Measurements from ENCODE around the gene RAB39B.
"Not testable (repeated sequence)": the region's sequence is repeated elsewhere in the genome, so short reads cannot be mapped to it uniquely, and the experiment has no call there.

Gene RAB39B, protein sequence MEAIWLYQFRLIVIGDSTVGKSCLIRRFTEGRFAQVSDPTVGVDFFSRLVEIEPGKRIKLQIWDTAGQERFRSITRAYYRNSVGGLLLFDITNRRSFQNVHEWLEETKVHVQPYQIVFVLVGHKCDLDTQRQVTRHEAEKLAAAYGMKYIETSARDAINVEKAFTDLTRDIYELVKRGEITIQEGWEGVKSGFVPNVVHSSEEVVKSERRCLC

DNA sequence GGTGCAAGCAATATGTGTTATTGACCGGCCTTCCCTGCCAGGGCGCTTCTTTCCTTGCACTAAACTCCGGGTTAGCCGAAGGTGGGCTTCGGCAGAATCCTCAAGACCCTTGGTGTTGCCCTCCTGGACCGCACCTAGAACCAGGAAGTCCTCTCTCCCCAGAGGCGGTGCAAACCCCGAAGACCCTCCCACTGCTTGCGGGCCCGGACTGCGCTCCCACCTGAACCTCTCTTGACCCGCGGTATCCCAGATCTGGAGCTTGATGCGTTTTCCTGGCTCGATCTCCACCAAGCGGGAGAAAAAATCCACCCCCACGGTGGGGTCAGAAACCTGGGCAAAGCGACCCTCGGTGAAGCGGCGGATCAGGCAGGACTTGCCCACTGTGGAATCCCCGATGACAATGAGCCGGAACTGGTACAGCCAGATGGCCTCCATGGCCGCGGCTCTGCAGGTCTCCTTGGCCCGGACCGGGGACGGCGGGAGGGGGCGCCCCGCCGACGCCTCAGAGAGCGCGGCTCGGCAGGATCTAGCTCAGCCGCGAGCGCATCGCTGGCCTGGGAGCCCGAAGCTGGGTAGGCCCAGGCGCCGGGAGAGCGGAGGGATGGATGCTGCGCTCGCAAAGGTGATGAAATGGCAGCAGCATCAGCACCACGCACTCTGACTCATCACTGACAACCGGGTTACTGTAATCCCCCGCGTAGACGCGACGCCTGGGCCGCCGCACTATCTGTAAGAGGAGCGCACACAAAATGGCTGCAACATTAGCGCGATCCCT is at the start of gene RAB39B:
TSS of gene RAB39B (minus strand) at position 638 of the 775 bp plus-strand sequence. CDS start at position 435, 203 bp downstream.
- peak; percentile 92 for DNase-seq

- DNase-seq = no peak
Measured at GRCh38 chrX:155313766-155314165, 49.5 kb upstream of the RAB39B start.

GRCh38 chrX:155293771-155294170 is 29.5 kb upstream of the RAB39B start:
- DNase-seq = no peak

- no peak for DNase-seq
Measured at GRCh38 chrX:155279873-155280272, 15.6 kb upstream of the RAB39B start.

DNA sequence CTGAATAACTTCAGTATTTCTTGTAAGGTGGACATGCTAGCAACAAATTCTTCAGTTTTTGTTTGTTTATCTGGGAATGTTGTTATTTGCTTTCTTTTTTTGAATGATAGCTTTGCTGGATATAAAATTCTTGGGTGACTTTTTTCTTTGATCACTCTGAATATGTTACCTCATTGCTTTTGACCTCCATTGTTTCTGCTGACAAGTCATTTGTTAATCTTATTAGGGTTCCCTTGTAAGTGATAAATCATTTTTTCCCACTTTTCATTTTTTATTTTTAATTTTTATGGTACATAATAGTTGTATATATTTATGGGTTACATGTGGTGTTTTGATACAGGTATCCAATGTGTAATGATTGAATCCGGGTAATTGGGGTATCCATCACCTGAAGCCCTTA is 6.7 kb upstream of the RAB39B start:
- DNase-seq = no peak

GRCh38 chrX:155267995-155268394 is 3.7 kb upstream of the RAB39B start:
- DNase-seq = not testable (repeated sequence)

GRCh38 chrX:155266439-155266838 is 2.1 kb upstream of the RAB39B start:
- no peak for DNase-seq

DNA sequence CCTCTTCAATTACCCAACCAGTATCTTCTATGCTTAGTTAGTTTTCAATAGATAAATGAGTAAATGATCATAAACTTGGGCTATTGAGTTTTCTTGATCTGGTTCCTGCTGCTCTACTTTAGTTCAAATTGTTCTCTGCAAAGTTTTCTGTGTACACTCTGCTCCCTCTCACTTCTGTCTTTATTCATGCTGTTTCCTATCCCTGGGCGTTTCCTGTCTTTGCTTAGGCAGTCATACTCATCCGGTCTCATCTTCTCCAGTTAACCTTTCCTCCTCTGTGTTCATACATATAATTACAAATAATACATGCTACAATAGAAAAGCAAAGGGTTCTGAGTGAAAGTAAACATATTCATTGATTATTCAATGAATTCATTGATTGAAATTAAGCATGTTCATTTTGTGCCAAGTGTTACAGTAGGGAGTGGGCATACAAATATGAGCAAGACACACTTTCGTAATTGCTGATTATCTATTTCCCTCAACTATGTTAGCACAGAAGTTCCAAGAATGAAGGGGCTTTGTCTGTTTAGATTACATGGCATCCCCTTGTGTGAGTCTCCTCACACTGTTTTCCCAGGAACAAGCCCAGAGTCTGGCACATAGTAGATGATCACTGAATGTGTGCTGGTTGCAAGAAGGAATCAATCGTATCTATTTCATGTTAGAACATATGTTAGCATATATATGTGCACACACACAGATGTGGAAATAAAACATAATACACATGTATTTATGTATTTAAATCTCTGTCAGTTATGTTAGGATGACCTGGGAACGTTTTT is 1.1 kb downstream of the RAB39B start:
- DNase-seq = no peak

- no peak for DNase-seq
Measured at GRCh38 chrX:155259752-155260151, 4.5 kb downstream of the RAB39B start.

GRCh38 chrX:155251391-155251790 is 12.9 kb downstream of the RAB39B start:
- no peak for DNase-seq

- no peak for DNase-seq
Measured at GRCh38 chrX:155247497-155247896, 16.8 kb downstream of the RAB39B start.

DNA sequence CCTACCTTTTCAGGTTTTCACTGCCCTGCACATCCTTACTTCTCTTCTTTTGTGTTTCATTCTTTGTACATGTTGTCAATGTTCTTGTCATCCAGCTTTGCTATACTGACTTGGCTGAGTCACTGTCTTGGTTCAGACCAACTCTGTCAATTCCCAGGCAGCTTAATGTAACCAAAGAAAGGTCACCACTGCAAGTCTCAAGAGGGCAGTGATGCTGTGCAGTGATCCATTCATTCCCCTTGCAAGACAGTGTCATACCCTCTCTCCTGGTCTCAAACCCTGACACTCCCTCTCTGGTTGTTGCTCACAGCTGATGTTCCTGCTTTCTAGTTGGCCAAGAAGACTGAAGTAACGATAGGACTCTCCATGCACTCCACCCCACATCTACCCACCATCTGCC is 17.5 kb downstream of the RAB39B start:
- no peak for DNase-seq

GRCh38 chrX:155242300-155242699 is 22.0 kb downstream of the RAB39B start:
- DNase-seq = no peak

- no peak for DNase-seq
Measured at GRCh38 chrX:155237719-155238118, 26.6 kb downstream of the RAB39B start.

- DNase-seq = no peak
Measured at GRCh38 chrX:155235891-155236290, 28.4 kb downstream of the RAB39B start.

- no peak for DNase-seq
Measured at GRCh38 chrX:155231163-155231562, 33.1 kb downstream of the RAB39B start.

DNA sequence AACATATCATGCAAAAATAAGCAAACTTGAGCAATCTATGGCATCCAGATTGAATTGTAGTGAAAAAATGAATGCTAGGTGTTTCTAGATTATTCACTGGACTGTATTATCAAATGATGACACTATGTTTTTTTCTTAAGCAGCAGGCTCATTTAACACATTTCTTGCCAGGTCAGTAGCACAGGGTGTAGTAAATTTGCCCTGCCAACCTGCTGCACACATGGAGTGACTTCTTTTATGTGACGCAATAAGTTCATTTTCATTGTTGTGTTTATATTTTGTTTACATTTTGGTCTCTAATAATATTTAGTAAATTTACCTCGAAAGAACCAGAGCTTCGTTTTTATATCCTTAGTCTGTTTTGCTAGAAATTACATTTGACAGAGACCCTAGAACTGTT is 38.5 kb downstream of the RAB39B start:
- peak; percentile 96 for DNase-seq

DNA sequence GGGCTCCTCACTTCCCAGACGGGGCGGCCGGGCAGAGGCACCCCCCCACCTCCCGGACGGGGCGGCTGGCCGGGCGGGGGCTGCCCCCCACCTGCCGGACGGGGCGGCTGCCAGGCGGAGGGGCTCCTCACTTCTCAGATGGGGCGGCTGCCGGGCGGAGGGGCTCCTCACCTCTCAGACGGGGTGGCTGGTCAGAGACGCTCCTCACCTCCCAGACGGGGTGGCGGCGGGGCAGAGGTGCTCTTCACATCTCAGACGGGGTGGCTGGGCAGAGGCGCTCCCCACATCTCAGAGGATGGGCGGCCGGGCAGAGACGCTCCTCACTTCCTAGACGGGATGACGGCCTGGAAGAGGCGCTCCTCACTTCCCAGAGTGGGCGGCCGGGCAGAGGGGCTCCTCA is 40.5 kb downstream of the RAB39B start:
- DNase-seq = not testable (repeated sequence)

DNA sequence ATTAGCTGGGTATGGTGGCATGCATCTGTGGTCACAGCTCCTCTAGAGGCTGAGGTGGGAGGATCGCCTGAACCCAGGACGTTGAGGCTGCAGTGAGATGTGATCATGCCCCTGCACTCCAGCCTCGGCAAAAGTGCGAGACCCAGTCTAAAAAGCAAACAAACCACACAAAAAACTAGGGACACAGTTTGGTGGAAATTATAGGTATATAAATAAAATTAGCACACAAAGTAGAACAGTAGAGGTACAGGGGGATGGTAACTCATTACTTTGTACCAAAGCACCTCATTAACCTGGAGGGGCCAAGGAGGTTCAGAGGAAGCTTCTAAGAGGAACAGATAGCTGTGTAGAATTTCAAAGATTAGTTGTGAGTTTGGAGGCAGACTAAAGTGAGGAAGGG is 42.9 kb downstream of the RAB39B start:
- no peak for DNase-seq

- DNase-seq = no peak
Measured at GRCh38 chrX:155218777-155219176, 45.5 kb downstream of the RAB39B start.

GRCh38 chrX:155216940-155217440 is 47.3 kb downstream of the RAB39B start:
- DNase-seq = peak; percentile 76

DNA sequence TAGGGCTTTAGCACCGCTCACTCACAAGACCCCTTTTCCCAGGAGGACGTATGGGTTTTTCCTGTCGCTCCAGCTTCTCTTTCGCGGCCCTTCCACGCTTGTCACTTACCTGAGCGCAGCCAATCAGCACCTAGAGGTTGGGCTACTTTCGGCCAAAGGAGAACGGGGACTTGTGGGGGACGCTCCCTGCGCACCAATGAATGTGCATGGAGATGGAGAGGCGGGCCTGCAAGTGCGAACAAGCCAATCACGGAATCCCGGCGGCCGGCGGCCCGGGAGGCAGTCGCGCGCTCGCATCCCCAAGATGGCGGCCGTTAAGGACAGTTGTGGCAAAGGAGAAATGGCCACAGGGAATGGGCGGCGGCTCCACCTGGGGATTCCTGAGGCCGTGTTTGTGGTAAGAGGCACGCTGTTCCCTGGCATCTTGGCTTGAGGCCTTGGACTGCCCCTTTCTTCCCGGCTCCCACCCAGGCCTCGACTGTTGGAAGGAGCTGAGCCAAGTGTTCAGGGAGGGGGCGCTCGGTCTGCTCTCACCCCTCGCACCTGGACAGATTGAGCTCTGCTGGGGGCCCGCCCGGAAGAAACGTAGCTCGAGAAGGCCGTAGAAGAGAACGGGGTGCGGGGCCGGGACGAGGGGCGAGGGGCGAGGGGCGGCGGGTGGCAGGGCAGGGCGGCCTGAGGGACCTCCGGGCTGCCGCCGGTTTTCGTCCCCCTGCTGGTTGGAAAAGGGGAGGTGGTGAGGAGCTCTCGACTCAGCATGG is 47.9 kb downstream of the RAB39B start, which contains the start of gene VBP1:
TSS of gene VBP1 (plus strand) at position 282 of the 761 bp plus-strand sequence. CDS start at position 305, 23 bp downstream.
- peak; percentile 99 for DNase-seq
